ENCODE data around the gene C1QTNF2. TPM values are rescaled to one million over a fixed set of nuclear protein-coding genes. Genes with fewer than 3 reads are reported as not detected.

Gene C1QTNF2
- total and polyA plus RNA-seq, 2 donors (not counting 1 experiment from before 2014, with no cell fraction given): not detected

DNA sequence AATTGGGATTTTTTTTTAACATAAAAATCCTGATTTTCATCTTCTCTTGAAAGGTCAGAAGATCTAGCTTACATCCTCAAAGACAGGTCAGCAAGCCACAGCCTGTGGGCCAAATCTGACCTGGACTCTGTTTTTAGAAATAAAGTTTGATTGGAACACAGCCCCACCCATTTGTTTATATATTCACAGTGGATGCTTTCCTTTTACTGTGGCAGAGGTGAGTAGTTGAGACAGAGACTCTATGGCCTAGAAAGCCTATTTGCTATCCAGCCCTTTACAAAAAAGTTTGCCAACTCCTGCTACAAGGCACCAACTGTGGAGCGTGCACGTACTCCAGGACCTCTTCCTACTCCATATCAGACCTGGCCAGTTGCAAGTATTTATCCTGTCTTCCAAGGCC lies 44.7 kb downstream of the C1QTNF2 start:
- Mint-ChIP-seq H3K27me3 (no peaks in the 10 kb centered on the region), H3K4me1 (no peaks in the 10 kb centered on the region), H3K4me3 (no peak overlapping the region), H3K27ac (no peak overlapping the region), H3K9me3 (ENCODE audit: insufficient read depth) (no peaks in the 10 kb centered on the region)
- Histone ChIP-seq H4K20me1 (ENCODE audit: control insufficient read depth, insufficient read depth, low read length, poor library complexity, severe bottlenecking) (no peaks in the 10 kb centered on the region), H3K36me3 (replicated peaks in 1 of 2; ENCODE audit: control extremely low read depth in 1 of 2, control insufficient read depth in 1 of 2, extremely low read depth in 1 of 2, insufficient read depth in 2 of 2, low read length in 1 of 2) (no peaks in the 10 kb centered on the region), H3K27me3 (replicated peaks in 1 of 4; ENCODE audit: control extremely low read depth in 1 of 4, control insufficient read depth in 3 of 4, insufficient read depth in 4 of 4, low read length in 3 of 4) (peaks cover 0 to 2% (median 0%) of the 10 kb centered on the region in 4 experiments), H3K4me1 (ENCODE audit: control insufficient read depth in 2 of 2, insufficient read depth in 2 of 2, low read length in 2 of 2) (no peaks in the 10 kb centered on the region), H2AFZ (ENCODE audit: insufficient read depth, low read depth, low read length, poor library complexity, severe bottlenecking) (no peak overlapping the region), H3K9me3 (ENCODE audit: control extremely low read depth in 1 of 3, control insufficient read depth in 2 of 3, insufficient read depth in 1 of 3, low read length in 2 of 3) (no peaks in the 10 kb centered on the region), H3K4me3 (ENCODE audit: control extremely low read depth in 1 of 5, extremely low read depth in 1 of 5, insufficient read depth in 1 of 5, low read depth in 2 of 5, low read length in 4 of 5) (no peak overlapping the region), H3K27ac (ENCODE audit: low read length in 2 of 2) (no peak overlapping the region), H3K79me2 (ENCODE audit: control insufficient read depth, insufficient read depth, low read length) (no peaks in the 10 kb centered on the region), H3K4me2 (replicated peaks; ENCODE audit: low read depth, low read length, poor library complexity, severe bottlenecking) (no peak overlapping the region), H3K9ac (ENCODE audit: low read length) (no peak overlapping the region)
- TF ChIP-seq, protein P1, sequence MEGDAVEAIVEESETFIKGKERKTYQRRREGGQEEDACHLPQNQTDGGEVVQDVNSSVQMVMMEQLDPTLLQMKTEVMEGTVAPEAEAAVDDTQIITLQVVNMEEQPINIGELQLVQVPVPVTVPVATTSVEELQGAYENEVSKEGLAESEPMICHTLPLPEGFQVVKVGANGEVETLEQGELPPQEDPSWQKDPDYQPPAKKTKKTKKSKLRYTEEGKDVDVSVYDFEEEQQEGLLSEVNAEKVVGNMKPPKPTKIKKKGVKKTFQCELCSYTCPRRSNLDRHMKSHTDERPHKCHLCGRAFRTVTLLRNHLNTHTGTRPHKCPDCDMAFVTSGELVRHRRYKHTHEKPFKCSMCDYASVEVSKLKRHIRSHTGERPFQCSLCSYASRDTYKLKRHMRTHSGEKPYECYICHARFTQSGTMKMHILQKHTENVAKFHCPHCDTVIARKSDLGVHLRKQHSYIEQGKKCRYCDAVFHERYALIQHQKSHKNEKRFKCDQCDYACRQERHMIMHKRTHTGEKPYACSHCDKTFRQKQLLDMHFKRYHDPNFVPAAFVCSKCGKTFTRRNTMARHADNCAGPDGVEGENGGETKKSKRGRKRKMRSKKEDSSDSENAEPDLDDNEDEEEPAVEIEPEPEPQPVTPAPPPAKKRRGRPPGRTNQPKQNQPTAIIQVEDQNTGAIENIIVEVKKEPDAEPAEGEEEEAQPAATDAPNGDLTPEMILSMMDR (IDR thresholded peaks at IDR 0.05): no peak
- TF ChIP-seq EZH2 (IDR thresholded peaks at IDR 0.05; ENCODE audit: borderline replicate concordance, insufficient read depth, low read depth, low read length, poor library complexity, severe bottlenecking): no peak
- 100% methylated on average over 2 of the region's 2 CpGs for WGBS (ENCODE audit: insufficient coverage)
- ATAC-seq (ENCODE audit: low read depth) (no peak), DNase-seq (no peak)
- POLR2A ChIA-PET: no interaction called here
- intact Hi-C loops (cut with micrococcal nuclease): no loop called here
- CTCF ChIA-PET: no interaction called here

DNA sequence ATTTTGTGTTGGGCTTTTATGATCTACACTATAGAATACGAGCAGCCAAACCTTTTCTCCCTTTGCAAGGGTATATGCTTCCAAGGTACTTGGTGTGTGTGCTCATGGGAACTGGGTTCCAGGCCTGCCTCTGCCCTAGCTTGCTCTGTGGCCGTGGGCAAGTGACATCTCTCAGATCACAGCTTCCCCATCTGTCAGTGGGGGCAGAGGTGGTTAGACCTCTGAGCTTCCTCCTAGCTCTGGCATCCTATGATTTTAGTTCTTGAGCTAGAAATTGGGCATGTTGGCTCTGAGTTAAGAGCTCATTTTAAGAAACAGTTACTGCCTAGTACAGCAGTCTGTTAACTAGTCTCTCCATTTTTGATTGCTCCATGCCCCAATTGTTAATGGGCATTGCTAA lies 45.5 kb downstream of the C1QTNF2 start:
- H3K36me3 ChIP-seq (replicated peaks in 1 of 2; ENCODE audit: control extremely low read depth in 1 of 2, control insufficient read depth in 1 of 2, extremely low read depth in 1 of 2, insufficient read depth in 2 of 2, low read length in 1 of 2): no peaks in the 10 kb centered on the region
- POLR2A ChIA-PET: no interaction called here
- ATAC-seq (ENCODE audit: low read depth) (no peak), DNase-seq (no peak)
- H3K9me3 ChIP-seq (ENCODE audit: control extremely low read depth in 1 of 3, control insufficient read depth in 2 of 3, insufficient read depth in 1 of 3, low read length in 2 of 3): no peaks in the 10 kb centered on the region
- WGBS (ENCODE audit: insufficient coverage): 0% methylated on average over 1 of the region's 2 CpGs
- H3K79me2 ChIP-seq (ENCODE audit: control insufficient read depth, insufficient read depth, low read length): no peaks in the 10 kb centered on the region
- H2AFZ ChIP-seq (ENCODE audit: insufficient read depth, low read depth, low read length, poor library complexity, severe bottlenecking): no peak overlapping the region
- peaks cover 3% of the 10 kb centered on the region for H3K27me3 Mint-ChIP-seq
- H4K20me1 ChIP-seq (ENCODE audit: control insufficient read depth, insufficient read depth, low read length, poor library complexity, severe bottlenecking): no peaks in the 10 kb centered on the region
- no peaks in the 10 kb centered on the region for H3K4me1 Mint-ChIP-seq
- H3K4me3 ChIP-seq (ENCODE audit: control extremely low read depth in 1 of 5, extremely low read depth in 1 of 5, insufficient read depth in 1 of 5, low read depth in 2 of 5, low read length in 4 of 5): no peak overlapping the region
- TF ChIP-seq EZH2 (IDR thresholded peaks at IDR 0.05; ENCODE audit: borderline replicate concordance, insufficient read depth, low read depth, low read length, poor library complexity, severe bottlenecking): no peak
- no peak overlapping the region for H3K27ac ChIP-seq (ENCODE audit: low read length in 2 of 2)
- no peaks in the 10 kb centered on the region for H3K9me3 Mint-ChIP-seq (ENCODE audit: insufficient read depth)
- no peaks in the 10 kb centered on the region for H3K4me1 ChIP-seq (ENCODE audit: control insufficient read depth in 2 of 2, insufficient read depth in 2 of 2, low read length in 2 of 2)
- H3K9ac ChIP-seq (ENCODE audit: low read length): no peak overlapping the region
- no peak overlapping the region for H3K4me3 Mint-ChIP-seq
- H3K27me3 ChIP-seq (replicated peaks in 1 of 4; ENCODE audit: control extremely low read depth in 1 of 4, control insufficient read depth in 3 of 4, insufficient read depth in 4 of 4, low read length in 3 of 4): peaks cover 0 to 2% (median 0%) of the 10 kb centered on the region in 4 experiments
- H3K27ac Mint-ChIP-seq: no peak overlapping the region
- CTCF ChIA-PET: no interaction called here
- intact Hi-C loops (cut with micrococcal nuclease): no loop called here
- H3K4me2 ChIP-seq (replicated peaks; ENCODE audit: low read depth, low read length, poor library complexity, severe bottlenecking): no peak overlapping the region

Data from B cell (primary cell).